CD4-positive, alpha-beta T cell treated with Interleukin-2 at 100 ng/mL for 4 hours (primary cell): Measurements from ENCODE around the gene HASPIN.
A peak's percentile ranks its signal among the peaks of the same experiment; 100 is the strongest.

Source experiments
- DNase-seq: peaks from one replicate; pipeline ENCODE4 v3.0.0-alpha.2; 2020; ENCODE audit warnings: low spot score

The HASPIN gene

GRCh38 chr17:3723556-3724377 is at the start of gene HASPIN:
Gene HASPIN, plus strand, starts transcription at chr17:3723903. Its CDS starts 33 bp downstream, at chr17:3723936.
- DNase-seq: peak; percentile 93

GRCh38 chr17:3675886-3676285 is 47.8 kb upstream of the HASPIN start:
- DNase-seq: no peak

GRCh38 chr17:3678095-3678820 is 45.4 kb upstream of the HASPIN start:
- DNase-seq: no peak

DNA sequence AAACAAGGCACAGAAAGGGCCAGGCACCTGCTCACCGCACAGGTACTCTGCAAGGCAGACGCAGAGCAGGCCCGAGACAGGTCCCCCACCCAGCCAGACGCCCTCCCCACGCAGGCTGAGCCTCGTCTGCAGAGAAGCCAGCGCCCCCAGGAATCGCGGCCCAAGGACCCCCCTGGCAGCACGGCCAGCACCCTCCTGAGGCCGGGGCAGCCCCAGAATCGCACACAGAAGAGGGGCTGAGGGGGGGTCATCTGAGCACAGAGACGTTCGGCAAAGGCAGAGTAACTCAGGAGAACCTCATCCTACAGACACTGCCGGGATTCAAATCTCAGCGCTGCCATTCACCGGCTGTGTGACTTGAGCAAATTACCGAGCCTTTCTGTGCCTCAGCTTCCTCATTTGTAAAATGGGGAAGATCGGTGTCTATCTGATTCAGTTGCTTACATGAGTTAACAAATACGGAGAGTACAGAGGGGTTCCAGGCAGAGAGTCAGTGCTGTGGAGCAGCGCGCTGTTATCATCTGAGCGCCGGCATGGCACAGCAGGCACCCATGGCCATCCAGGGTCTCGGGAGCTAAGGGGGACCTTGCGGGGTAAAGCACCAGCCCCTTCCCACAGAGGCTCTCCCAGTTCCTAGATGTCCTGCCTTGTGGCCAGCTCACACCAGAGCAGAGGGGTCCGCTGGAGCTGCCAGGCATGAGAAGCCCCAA is 44.7 kb upstream of the HASPIN start:
- no peak for DNase-seq

DNA sequence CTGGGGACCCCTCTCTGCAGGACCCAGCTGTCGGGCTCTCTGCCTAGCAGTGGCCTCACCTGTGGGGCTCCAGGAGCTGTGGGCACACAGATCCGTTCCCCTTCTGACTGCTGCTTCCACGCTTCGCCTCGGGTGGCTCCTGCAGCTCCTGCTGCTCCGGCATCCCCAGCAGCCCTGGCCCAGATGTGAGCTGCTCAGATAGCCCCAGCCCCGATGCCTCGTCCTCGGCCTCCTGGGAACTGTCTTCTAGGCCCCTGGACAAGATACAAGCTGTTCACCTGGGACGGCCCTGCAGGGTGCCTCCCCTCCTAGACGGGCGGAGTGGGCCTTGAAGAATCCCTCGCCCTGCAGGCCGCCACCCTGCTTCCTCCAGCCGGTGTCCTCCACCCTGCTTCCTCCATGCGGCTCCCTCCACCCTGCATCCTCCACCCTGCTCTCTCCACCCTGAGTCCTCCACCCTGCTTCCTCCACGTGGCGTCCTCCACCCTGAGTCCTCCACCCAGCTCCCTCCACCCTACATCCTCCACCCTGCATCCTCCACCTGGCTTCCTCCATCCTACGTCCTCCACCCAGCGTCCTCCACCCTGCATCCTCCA is 44.1 kb upstream of the HASPIN start:
- no peak for DNase-seq

- no peak for DNase-seq
These were observed 42.6 kb upstream of the HASPIN start for GRCh38 chr17:3681057-3681456.

DNA sequence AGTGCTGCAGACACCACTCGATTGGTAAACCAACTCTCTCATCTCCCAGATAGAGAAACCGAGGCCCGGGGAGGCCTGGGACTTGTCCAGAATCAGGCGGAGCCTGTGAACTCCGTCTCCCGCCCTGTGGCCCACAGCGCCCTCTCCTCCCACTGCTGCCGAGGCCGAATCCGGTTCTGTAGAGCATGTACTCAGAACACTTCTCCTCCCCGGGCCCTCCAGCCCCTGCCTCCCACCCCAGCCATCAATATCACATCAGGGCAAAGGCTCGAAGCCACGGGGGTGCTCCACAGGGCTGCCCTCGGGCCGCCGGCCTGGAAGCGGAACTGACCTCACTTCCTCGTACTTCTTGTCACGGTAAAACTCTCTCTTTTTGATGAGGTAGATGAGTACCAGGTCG is 42.1 kb upstream of the HASPIN start:
- no peak for DNase-seq

- no peak for DNase-seq
These were observed 41.7 kb upstream of the HASPIN start for GRCh38 chr17:3682033-3682432.

DNA sequence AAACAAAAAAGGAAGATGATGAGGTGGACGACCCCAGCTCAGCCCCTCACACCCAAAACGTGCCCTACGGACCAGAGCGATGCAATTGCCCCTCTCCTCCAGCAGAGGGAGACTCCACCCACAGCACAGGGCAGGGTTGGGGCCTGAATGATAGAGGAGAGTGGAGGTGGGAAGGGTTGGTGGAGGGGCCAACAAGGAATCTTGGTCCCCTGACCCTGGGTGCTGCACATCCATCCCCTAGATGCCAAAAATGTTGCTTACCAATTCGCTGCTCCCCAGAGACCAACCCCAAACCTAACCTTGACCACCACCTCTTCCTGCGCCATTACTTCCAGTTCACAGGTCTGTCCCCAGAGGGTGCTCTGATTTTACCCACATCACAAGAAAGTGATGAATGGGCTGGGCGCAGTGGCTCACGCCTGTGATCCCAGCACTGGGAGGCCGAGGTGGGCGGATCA is 40.6 kb upstream of the HASPIN start:
- peak; percentile 68 for DNase-seq

DNA sequence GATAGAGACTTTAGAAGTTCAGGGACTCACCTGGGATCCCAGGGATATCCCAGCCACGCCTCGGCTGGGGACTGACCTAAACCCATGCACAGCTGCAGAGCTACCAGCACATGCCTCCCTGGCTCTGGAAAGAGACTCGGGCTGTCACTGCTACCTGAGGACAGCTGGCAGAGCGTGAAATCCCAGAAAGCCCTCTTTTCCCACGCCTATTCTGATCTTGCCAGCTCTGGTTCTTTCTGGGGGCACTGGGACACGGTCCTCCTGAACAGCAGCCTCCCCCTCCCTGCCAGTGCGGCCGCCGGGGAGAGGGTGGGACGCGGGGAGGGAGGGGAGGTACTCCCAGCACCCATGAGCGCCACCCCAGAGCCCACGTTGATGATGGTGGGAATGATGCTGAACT is 38.5 kb upstream of the HASPIN start:
- no peak for DNase-seq

DNA sequence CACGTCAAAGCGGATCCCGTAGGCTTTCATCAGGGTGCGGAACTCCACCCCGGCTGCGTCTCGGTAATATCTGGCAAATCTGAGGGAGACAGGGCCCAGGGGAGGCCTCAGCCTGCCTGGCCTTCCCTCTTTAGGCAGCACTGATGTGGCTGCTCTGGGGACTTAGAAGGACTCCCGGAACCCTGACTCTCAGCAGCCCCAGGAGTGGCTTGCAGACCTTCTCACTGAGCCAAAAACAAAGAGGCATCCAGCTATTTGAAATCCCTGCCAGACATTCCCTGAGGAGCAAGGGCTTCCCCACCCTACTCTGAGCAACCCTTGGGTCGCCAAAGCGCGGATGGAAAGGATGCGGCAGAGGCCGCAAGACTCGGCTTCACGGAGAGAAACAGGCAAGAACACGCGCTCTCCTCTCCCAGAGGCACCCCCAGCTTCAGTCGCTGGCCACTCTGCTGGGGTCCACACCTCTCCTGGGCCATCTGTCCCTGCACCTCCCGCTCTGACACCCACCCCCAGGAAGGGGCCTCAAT is 35.6 kb upstream of the HASPIN start:
- DNase-seq: no peak

- no peak for DNase-seq
These were observed 34.8 kb upstream of the HASPIN start for GRCh38 chr17:3688852-3689261.

GRCh38 chr17:3689262-3690093 is 34.2 kb upstream of the HASPIN start:
- DNase-seq: no peak

- DNase-seq: no peak
These were observed 33.5 kb upstream of the HASPIN start for GRCh38 chr17:3690094-3690715.

GRCh38 chr17:3691617-3692067 is 32.1 kb upstream of the HASPIN start:
- DNase-seq: no peak

DNA sequence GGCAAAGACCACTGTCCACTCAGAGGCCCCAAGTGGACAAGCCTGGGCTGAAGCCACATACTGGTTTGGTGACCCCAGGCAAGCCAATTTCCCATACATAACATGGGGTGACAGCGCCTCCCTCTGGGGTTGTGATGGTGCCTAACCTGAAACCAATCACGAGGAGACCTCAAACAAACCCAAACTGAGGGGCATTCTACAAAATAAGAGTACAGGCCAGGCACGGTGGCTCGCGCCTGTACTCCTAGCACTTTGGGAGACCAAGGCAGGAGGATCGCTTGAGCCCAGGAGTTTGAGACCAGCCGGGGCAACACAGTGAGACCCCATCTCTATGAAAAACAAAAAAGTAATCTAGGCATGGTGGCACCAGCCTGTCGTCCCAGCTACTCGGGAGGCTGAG is 31.4 kb upstream of the HASPIN start:
- no peak for DNase-seq

- no peak for DNase-seq
These were observed 30.6 kb upstream of the HASPIN start for GRCh38 chr17:3693141-3693540.

- DNase-seq: peak; percentile 51
These were observed 29.9 kb upstream of the HASPIN start for GRCh38 chr17:3693829-3694231.

DNA sequence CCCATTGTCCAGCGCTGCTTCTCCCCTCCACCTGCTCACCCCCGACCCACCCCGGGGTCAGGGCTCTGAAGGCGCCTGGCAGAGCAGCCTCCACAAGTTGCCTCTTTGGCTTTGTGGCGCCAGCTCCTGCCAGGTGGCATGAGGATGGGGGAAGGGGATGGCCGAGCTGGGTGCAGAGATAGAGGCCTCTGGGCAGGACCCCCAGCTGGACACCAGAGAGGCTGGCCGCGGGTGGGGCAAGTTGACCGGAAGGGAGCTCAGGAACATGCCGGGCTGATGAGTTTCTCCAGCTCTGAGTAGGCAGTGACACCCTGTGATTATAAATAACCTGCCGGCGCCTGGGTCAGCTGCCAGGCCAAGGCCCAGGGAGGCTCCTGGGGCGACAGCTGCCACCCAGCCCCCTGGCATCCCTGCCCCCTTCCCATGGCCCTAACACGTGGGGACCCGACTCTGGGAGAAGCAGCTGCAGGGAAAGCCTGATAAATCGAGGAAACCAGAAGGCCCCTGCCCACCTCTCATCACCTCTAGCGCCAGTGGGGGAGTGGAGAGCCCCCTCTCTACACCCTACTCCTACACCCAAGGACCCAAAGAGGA is 28.5 kb upstream of the HASPIN start:
- DNase-seq: no peak
